GM21360 (cell line): Measurements from ENCODE around the gene ITGB3.

ENCODE experiments used
- ATAC-seq: cut with Tn5 transposase; IDR thresholded peaks from one replicate; pipeline ENCODE4 v1.9.1; 2021; ENCODE audit warnings: mild to moderate bottlenecking, moderate library complexity; ENCODE audit not compliant: unreplicated experiment

ITGB3 gene

DNA sequence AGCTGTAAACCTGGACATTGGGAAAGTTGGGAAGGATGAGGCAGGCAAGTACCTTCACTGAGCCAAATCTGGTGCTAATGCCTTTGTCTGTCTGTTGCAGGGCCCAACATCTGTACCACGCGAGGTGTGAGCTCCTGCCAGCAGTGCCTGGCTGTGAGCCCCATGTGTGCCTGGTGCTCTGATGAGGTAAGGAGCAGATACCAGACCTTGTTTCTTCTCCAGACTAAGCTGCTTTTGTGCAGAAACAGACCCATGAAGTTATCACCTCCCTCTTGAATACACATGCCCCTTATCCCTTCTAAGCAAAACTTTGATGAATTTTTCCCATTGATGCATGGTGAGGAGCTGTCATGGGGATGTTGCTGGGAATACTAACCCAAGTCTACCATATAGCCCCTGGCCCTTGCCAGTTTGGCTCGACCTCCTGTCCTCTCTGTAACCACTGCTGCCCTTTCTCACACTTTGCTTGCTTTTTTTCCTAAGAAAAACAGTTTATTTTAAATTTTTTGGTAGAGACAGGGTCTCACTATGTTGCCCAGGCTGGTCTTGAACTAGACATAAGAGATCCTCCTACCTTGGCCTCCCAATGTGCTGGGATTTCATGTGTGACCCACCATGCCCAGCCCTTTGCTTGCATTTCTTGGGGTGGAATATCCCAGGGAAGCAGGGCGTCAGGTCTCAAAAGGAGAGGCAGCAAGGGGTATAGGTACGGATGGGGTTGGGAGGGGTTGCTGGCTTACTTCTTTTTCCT is 20.9 kb downstream of the ITGB3 start:
- no peak for ATAC-seq

GRCh38 chr17:47275245-47275984 is 21.8 kb downstream of the ITGB3 start:
- ATAC-seq: no peak

GRCh38 chr17:47276444-47276843 is 22.8 kb downstream of the ITGB3 start:
- ATAC-seq: no peak

GRCh38 chr17:47276868-47277267 is 23.2 kb downstream of the ITGB3 start:
- no peak for ATAC-seq

DNA sequence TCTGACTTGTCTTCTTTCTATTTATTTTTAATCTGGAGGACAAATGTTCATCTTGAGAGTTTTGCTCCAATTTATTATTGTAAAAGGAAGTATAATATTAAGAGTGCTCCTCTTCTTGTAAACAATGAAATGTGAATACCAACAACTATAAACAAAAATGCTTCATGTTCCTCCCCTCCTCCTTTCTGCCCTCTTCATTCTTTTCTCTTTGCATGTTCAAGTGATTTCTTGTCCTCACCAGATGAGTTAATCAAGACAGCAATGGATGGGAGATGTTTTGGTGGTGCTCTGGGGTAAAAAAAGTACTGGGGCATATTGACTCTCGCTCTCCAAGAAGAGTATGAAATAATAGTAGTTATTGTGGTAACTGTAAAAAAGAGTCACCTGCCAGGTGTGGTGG is 24.3 kb downstream of the ITGB3 start:
- no peak for ATAC-seq

GRCh38 chr17:47278561-47278960 is 24.9 kb downstream of the ITGB3 start:
- no peak for ATAC-seq

GRCh38 chr17:47279062-47279801 is 25.6 kb downstream of the ITGB3 start:
- ATAC-seq: peak; percentile 61

DNA sequence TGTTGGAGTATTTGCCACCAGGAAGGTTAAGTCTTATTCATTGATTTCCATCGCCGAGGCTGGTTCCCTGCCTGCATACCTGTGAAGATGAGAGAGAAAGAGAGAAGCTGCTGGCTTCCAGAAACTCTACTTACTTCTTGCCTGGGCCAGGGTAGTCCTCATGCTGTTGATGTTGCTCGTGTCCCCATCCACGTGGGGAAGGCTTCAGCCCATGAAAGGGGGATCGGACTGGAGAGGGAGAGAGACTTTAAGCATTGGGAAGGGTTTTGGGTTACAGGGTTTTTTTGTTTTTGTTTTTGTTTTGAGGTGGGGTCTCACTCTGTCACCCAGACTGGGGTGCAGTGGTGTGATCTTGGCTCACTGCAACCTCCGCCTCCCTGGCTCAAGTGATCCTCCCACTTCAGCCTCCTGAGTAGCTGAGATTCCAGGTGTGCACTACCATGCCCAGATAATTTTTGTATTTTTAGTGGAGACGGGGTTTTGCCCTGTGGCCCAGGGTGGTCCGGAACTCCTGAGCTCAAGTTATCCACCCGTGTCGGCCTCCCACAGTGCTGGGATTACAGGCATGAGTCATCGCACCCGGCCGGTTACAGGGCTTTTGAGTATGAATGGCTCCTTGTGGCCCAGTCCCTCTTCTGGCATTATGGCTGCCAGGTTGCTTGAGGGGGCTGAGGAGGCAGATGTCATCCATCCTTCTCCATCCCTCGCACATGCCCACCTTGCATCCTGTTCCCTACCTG is 26.6 kb downstream of the ITGB3 start:
- ATAC-seq: no peak

DNA sequence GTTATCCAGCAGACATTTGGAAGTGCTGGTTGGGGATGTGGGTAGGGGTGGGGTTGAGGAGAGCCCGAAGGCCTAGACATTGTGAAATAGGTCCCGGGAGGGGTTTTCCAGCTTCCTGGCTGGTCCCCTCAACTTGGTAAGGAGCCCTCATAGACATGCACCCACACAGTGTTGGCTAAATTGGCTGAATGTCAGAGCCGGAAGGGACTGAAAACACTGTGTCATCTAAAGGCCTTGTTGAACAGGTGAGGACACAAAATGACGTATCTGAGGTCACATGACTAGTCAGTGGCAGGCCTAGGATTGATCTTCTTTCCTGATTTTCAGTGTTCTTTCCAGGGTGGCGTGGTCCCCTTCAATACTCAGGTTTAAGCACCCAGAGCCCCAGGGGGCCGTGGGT is 27.6 kb downstream of the ITGB3 start:
- ATAC-seq: no peak

GRCh38 chr17:47285003-47285402 is 31.4 kb downstream of the ITGB3 start:
- no peak for ATAC-seq

- peak; percentile 76 for ATAC-seq
Measured at GRCh38 chr17:47286198-47286914, 32.7 kb downstream of the ITGB3 start.

GRCh38 chr17:47287068-47287467 is 33.4 kb downstream of the ITGB3 start:
- ATAC-seq: no peak

DNA sequence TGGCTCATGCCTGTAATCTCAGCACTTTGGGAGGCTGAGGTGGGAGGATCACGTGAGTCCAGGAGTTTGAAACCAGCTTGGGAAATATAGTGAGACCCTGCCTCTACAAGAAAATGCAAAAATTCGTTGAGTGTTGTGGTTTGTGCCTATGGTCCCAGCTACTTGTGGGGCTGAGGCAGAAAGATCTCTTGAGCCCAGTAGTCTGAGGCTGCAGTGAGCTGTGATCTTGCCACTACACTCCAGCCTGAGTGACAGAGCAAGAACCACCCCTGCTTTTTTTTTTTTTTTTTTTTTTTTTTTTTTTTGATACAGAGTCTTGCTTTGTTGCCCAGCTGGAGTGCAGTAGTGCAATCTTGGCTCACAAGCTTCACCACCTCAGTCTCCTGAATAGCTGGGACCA is 34.0 kb downstream of the ITGB3 start:
- ATAC-seq: no peak

GRCh38 chr17:47288531-47289116 is 35.0 kb downstream of the ITGB3 start:
- no peak for ATAC-seq

DNA sequence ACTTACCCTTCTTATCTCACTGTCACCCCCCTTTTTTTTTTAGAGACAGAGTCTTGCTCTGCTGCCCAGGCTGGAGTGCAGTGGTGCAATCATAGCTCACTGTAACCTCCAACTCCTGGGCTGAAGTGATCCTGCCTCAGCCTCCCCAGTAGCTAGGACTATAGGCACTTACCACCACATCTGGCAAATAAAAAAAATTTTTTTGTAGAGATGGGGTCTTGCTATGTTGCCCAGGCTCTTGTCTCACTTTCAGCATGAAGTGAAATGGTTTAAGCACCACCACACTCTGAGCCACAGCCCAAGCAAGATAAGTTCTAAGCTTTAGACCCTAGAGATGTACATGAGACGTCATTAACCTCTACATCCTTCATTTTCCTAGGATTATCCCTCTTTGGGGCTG is 35.7 kb downstream of the ITGB3 start:
- no peak for ATAC-seq

GRCh38 chr17:47290870-47291241 is 37.2 kb downstream of the ITGB3 start:
- ATAC-seq: no peak

DNA sequence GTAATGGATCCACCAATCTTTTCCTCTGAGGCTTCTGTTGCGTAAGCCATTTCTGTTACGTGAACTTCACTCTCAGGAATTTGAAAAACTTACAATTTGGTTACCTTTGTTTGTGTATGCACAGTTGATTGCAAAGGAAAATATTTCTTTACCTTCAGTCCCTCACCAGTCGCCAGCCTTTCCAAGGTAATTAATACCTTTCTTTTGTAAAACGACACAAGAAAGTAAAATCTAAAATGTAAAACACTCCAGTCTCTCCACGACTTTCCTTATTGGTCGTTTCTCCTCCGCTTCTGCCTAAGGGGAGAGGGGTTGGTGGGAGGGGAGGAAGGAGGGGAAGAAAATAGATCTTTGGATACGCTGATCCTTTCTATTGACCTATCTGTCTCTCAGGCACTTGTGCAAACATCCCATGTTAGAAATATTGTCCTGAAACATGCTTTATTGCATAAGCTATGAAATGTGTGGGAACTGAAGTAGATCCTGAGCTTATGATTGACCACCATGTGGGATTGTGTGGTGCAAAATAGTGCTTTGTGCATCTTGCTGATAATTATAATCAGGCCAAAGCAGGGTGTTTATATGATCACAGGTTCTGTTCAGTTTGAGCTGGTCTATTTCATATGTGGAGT is 37.7 kb downstream of the ITGB3 start:
- no peak for ATAC-seq

- ATAC-seq: no peak
Measured at GRCh38 chr17:47292206-47292605, 38.6 kb downstream of the ITGB3 start.

- ATAC-seq: no peak
Measured at GRCh38 chr17:47295037-47295873, 41.6 kb downstream of the ITGB3 start.
